HG02759 (cell line): ENCODE results near the gene PPP3R1.

Experiments used
- ATAC-seq: cut with Tn5 transposase; IDR thresholded peaks from one replicate; pipeline ENCODE4 v1.9.1; 2021; ENCODE audit warnings: mild to moderate bottlenecking, moderate library complexity; ENCODE audit not compliant: unreplicated experiment

The PPP3R1 gene

GRCh38 chr2:68236103-68236734 lies 16.1 kb downstream of the PPP3R1 start:
- ATAC-seq: no peak

- ATAC-seq: no peak
These were observed 17.2 kb downstream of the PPP3R1 start for GRCh38 chr2:68235090-68235489.

GRCh38 chr2:68234405-68234804 lies 17.9 kb downstream of the PPP3R1 start:
- ATAC-seq: no peak

GRCh38 chr2:68231061-68231372 lies 21.3 kb downstream of the PPP3R1 start:
- no peak for ATAC-seq

GRCh38 chr2:68230241-68231060 lies 21.9 kb downstream of the PPP3R1 start:
- ATAC-seq: no peak

GRCh38 chr2:68226794-68227193 lies 25.5 kb downstream of the PPP3R1 start:
- ATAC-seq: no peak

GRCh38 chr2:68225119-68225632 lies 27.2 kb downstream of the PPP3R1 start:
- ATAC-seq: peak; percentile 82

- ATAC-seq: no peak
These were observed 28.9 kb downstream of the PPP3R1 start for GRCh38 chr2:68223419-68223818.

- no peak for ATAC-seq
These were observed 30.0 kb downstream of the PPP3R1 start for GRCh38 chr2:68222287-68222686.

- ATAC-seq: no peak
These were observed 33.9 kb downstream of the PPP3R1 start for GRCh38 chr2:68218343-68218901.

GRCh38 chr2:68217729-68218128 lies 34.6 kb downstream of the PPP3R1 start:
- ATAC-seq: no peak

GRCh38 chr2:68216454-68217310 lies 35.6 kb downstream of the PPP3R1 start:
- ATAC-seq: no peak

- ATAC-seq: peak; percentile 87
These were observed 38.0 kb downstream of the PPP3R1 start for GRCh38 chr2:68214381-68214780.

GRCh38 chr2:68206793-68207192 lies 45.5 kb downstream of the PPP3R1 start:
- no peak for ATAC-seq

- peak; percentile 93 for ATAC-seq
These were observed 48.7 kb downstream of the PPP3R1 start for GRCh38 chr2:68203587-68203986.

GRCh38 chr2:68200157-68200787 lies 52.1 kb downstream of the PPP3R1 start:
- no peak for ATAC-seq

GRCh38 chr2:68196120-68196716 lies 56.1 kb downstream of the PPP3R1 start:
- no peak for ATAC-seq

GRCh38 chr2:68195096-68195495 lies 57.2 kb downstream of the PPP3R1 start:
- no peak for ATAC-seq

GRCh38 chr2:68193787-68194372 lies 58.5 kb downstream of the PPP3R1 start:
- no peak for ATAC-seq

- ATAC-seq: no peak
These were observed 59.2 kb downstream of the PPP3R1 start for GRCh38 chr2:68193144-68193543.
